Mesothelial cell of epicardium (in vitro differentiated cells): Measurements from ENCODE around the gene ZNF853. TPM values are rescaled to one million over a fixed set of nuclear protein-coding genes. Genes with fewer than 3 reads are reported as not detected.
"Not testable (repeated sequence)": the region's sequence is repeated elsewhere in the genome, so short reads cannot be mapped to it uniquely, and the experiment has no call there.

Experiments used
- DNase-seq, 2 experiments: peaks; one replicate each; pipeline ENCODE4 v3.0.0; 2021; ENCODE audit warnings: low spot score in 2 of 2; ENCODE audit not compliant: unreplicated experiment in 2 of 2
- H3K27ac Mint-ChIP-seq: 2 replicates; pipeline ENCODE4 v1.8.0; 2021; ENCODE audit warnings: mixed read lengths
- H3K27me3 Mint-ChIP-seq: 2 replicates; pipeline ENCODE4 v1.8.0; 2021; ENCODE audit warnings: low read depth, mixed read lengths
- H3K36me3 Mint-ChIP-seq: 2 replicates; pipeline ENCODE4 v1.8.0; 2021; ENCODE audit warnings: mixed read lengths
- H3K4me1 Mint-ChIP-seq: 2 replicates; pipeline ENCODE4 v1.8.0; 2021; ENCODE audit warnings: mixed read lengths
- H3K4me3 Mint-ChIP-seq: 2 replicates; pipeline ENCODE4 v1.8.0; 2021; ENCODE audit warnings: mild to moderate bottlenecking, moderate library complexity, mixed read lengths
- H3K9me3 Mint-ChIP-seq: 2 replicates; pipeline ENCODE4 v1.8.0; 2021; ENCODE audit warnings: mixed read lengths
- total RNA-seq: library from RNA; stranded (reverse); gene quantifications from 3 replicates; pipeline ENCODE4 v1.2.1, GENCODE V29; 2021
- TF ChIP-seq, protein P1 (sequence below): fragments of 200-600 bp; sonication (generic); IDR thresholded peaks from one replicate; pipeline ENCODE4 v1.5.0; 2021; ENCODE audit warnings: antibody characterized with exemption; ENCODE audit not compliant: unreplicated experiment

ZNF853 gene
- total RNA-seq, 1 donor from 2014 or later, result 22.7 TPM

GRCh38 chr7:6654113-6654841 is 38.9 kb downstream of the ZNF853 start:
- TF ChIP-seq, protein P1, sequence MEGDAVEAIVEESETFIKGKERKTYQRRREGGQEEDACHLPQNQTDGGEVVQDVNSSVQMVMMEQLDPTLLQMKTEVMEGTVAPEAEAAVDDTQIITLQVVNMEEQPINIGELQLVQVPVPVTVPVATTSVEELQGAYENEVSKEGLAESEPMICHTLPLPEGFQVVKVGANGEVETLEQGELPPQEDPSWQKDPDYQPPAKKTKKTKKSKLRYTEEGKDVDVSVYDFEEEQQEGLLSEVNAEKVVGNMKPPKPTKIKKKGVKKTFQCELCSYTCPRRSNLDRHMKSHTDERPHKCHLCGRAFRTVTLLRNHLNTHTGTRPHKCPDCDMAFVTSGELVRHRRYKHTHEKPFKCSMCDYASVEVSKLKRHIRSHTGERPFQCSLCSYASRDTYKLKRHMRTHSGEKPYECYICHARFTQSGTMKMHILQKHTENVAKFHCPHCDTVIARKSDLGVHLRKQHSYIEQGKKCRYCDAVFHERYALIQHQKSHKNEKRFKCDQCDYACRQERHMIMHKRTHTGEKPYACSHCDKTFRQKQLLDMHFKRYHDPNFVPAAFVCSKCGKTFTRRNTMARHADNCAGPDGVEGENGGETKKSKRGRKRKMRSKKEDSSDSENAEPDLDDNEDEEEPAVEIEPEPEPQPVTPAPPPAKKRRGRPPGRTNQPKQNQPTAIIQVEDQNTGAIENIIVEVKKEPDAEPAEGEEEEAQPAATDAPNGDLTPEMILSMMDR, result no peak
- DNase-seq, result no peak
- no peak overlapping the region for H3K27ac Mint-ChIP-seq
- H3K27me3 Mint-ChIP-seq, result no peaks in the 10 kb centered on the region
- H3K9me3 Mint-ChIP-seq, result peaks cover 8% of the 10 kb centered on the region
- peaks cover 37% of the 10 kb centered on the region for H3K36me3 Mint-ChIP-seq
- H3K4me3 Mint-ChIP-seq, result no peak overlapping the region
- no peaks in the 10 kb centered on the region for H3K4me1 Mint-ChIP-seq

- TF ChIP-seq, protein P1, result no peak
Observed at GRCh38 chr7:6654842-6655610, 39.6 kb downstream of the ZNF853 start.

DNA sequence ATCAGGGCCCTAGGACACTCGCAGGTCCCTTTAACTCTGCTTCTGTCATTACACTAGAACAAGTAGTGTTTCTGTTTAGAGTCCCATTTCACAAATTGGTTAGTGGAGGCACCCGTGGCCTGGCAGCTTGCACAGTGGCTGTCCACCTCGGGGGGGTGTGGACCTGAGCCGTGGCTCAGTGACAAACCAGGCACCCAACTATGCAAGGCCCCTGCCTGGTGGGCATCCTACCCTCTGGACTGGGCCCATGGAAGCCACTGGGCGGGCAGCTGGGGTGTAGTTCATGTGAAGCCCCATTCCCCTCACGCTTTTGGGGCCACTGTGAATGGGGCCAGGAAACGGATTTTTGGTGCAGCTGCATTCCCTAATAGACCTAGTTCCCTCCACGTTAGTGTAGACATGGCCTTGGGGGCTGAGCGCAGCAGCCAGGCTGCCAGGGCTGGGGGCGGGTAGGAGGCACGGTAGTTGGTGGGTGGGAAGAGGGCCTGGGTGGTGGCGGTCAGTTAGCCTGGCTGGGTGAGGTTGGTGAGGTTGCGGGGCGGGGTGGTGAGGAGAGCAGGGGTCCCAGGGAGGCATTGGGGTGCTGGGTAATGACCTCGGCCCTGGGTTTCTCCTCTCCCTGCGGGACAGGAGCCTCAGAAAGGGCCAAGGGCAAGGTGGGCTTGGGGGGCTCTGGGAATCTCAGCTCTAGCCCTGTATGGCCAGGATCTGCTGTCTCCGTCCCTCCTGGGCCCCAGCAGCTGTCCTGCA is 40.4 kb downstream of the ZNF853 start:
- DNase-seq, result no peak
- Mint-ChIP-seq H3K27ac (no peak overlapping the region), H3K27me3 (peaks cover 2% of the 10 kb centered on the region), H3K36me3 (peaks cover 24% of the 10 kb centered on the region), H3K4me3 (no peak overlapping the region), H3K9me3 (peaks cover 6% of the 10 kb centered on the region), H3K4me1 (no peaks in the 10 kb centered on the region)
- TF ChIP-seq, protein P1, result no peak

More at GRCh38 chr7:6654842-6655610, 39.6 kb downstream of the ZNF853 start:
- H3K36me3 Mint-ChIP-seq, result peaks cover 32% of the 10 kb centered on the region
- DNase-seq, result no peak
- H3K4me1 Mint-ChIP-seq, result no peaks in the 10 kb centered on the region
- peaks cover 2% of the 10 kb centered on the region for H3K27me3 Mint-ChIP-seq
- peak overlapping the region; percentile 64 for H3K27ac Mint-ChIP-seq
- H3K9me3 Mint-ChIP-seq, result peaks cover 8% of the 10 kb centered on the region
- no peak overlapping the region for H3K4me3 Mint-ChIP-seq

DNA sequence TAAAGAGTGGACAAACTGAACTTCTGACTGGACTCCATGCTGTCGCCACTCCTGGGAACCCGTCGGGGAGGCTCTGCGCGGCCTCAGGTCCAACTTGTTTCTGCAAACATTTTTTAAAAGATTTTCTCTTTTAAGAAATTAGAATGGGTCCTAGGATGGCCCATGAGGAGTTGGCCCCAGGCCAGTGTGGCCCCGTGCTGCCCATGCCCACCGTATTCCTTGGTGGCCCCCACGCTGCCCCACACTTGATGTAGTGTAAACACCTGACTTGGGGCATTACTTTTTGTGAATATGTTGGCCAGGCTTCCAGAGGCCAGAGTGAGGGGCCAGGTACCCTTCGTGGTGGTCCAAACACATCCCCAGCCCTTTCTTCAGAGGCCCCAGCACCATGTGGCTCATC is 41.0 kb downstream of the ZNF853 start:
- Mint-ChIP-seq H3K36me3 (peaks cover 18% of the 10 kb centered on the region), H3K27me3 (peaks cover 7% of the 10 kb centered on the region), H3K4me3 (no peak overlapping the region), H3K4me1 (no peaks in the 10 kb centered on the region), H3K9me3 (peaks cover 3% of the 10 kb centered on the region), H3K27ac (no peak overlapping the region)
- TF ChIP-seq, protein P1, result no peak
- DNase-seq, result no peak

GRCh38 chr7:6658618-6659345 is 43.4 kb downstream of the ZNF853 start:
- no peak overlapping the region for H3K27ac Mint-ChIP-seq
- H3K27me3 Mint-ChIP-seq, result peaks cover 9% of the 10 kb centered on the region
- DNase-seq, result no peak
- TF ChIP-seq, protein P1, result no peak
- H3K4me3 Mint-ChIP-seq, result no peak overlapping the region
- H3K36me3 Mint-ChIP-seq, result peaks cover 11% of the 10 kb centered on the region
- peaks cover 3% of the 10 kb centered on the region for H3K9me3 Mint-ChIP-seq
- H3K4me1 Mint-ChIP-seq, result no peaks in the 10 kb centered on the region

DNA sequence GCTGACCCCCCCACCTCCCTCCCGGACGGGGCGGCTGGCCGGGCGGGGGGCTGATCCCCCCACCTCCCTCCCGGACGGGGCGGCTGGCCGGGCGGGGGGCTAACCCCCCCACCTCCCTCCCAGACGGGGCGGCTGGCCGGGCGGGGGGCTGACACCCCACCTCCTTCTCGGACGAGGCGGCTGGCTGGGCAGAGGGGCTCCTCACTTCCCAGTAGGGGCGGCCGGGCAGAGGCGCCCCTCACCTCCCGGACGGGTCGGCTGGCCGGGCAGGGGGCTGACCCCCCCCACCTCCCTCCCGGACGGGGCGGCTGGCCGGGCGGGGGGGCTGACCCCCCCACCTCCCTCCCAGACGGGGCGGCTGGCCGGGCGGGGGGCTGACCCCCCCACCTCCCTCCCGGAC is 55.4 kb downstream of the ZNF853 start:
- Mint-ChIP-seq H3K9me3 (peaks cover 60% of the 10 kb centered on the region), H3K36me3 (peaks cover 51% of the 10 kb centered on the region)
- H3K27ac Mint-ChIP-seq, H3K4me3 Mint-ChIP-seq, H3K27me3 Mint-ChIP-seq, DNase-seq, H3K4me1 Mint-ChIP-seq: not testable (repeated sequence)
